HEK293 (cell line): ENCODE measurements around the gene GNAQ.
A peak's percentile ranks its signal among the peaks of the same experiment; 100 is the strongest.

Experiments
- CTCF ChIP-seq: fragments of 450-650 bp; formaldehyde crosslinking; IDR thresholded peaks from 2 replicates; pipeline ENCODE4 v1.5.1; 2016; ENCODE audit warnings: missing biosample characterization, missing genetic modification characterization
- PATZ1 ChIP-seq: fragments of 450-650 bp; formaldehyde crosslinking; IDR thresholded peaks from 2 replicates; pipeline ENCODE4 v1.5.1; 2016; ENCODE audit warnings: missing biosample characterization, missing genetic modification characterization
- PBX3 ChIP-seq: sonication (generic); formaldehyde crosslinking; IDR thresholded peaks from 2 replicates; pipeline ENCODE4 v1.8.1; 2022; ENCODE audit warnings: mild to moderate bottlenecking, moderate library complexity, missing genetic modification reagents
- SETDB1 ChIP-seq: IDR thresholded peaks from one replicate; pipeline ENCODE4 v1.6.1; 2017; ENCODE audit warnings: mild to moderate bottlenecking, low read length, moderate library complexity, mixed read lengths; ENCODE audit not compliant: insufficient read length
- ZBTB26 ChIP-seq: fragments of 450-650 bp; formaldehyde crosslinking; optimal IDR thresholded peaks from 2 replicates; pipeline ENCODE3; 2016; ENCODE audit warnings: missing biosample characterization, mild to moderate bottlenecking, missing genetic modification characterization
- ZNF274 ChIP-seq, 2 experiments: fragments of 200-500 bp in 1 of 2; fragments of 450-650 bp in 1 of 2; sonication (Bioruptor generic) in 1 of 2; formaldehyde crosslinking in 1 of 2; IDR thresholded peaks; 2 replicates each; pipeline versions ENCODE4 v1.5.1 to v1.6.1; 2014 to 2016; ENCODE audit warnings: borderline replicate concordance in 1 of 2, inconsistent platforms in 1 of 2, low read length in 1 of 2, missing biosample characterization in 1 of 2, missing genetic modification characterization in 1 of 2
- ZNF843 ChIP-seq: fragments of 450-650 bp; formaldehyde crosslinking; IDR thresholded peaks from 2 replicates; pipeline ENCODE4 v1.5.1; 2016; ENCODE audit warnings: missing biosample characterization, missing genetic modification characterization

GRCh38 chr9:78030553-78031443 is 813 bp downstream of the GNAQ start:
- TF ChIP-seq ZNF274 (IDR thresholded peaks at IDR 0.05; ENCODE audit: low read length) (no peak), ZNF274 (tag by site-specific recombination; IDR thresholded peaks at IDR 0.05; ENCODE audit: borderline replicate concordance) (no peak), CTCF (tag by site-specific recombination) (no peak; the same call in 1 of the 2 replicates), PBX3 (no peak), ZBTB26 (peak; percentile 94), ZNF843 (tag by site-specific recombination) (no peak; the same call in 1 of the 2 replicates), SETDB1 (no peak), PATZ1 (tag by site-specific recombination) (peak; percentile 72; the same call in 1 of the 2 replicates)
